WERI-Rb-1 (cell line): ENCODE data around the gene IGSF10.
A peak's percentile ranks its signal among the peaks of the same experiment; 100 is the strongest.
"Not testable (repeated sequence)": the region's sequence is repeated elsewhere in the genome, so short reads cannot be mapped to it uniquely, and the experiment has no call there.

Experiments
- DNase-seq: peaks from one replicate; pipeline ENCODE4 v3.0.0-alpha.2; 2020
- H3K27ac ChIP-seq: fragments of 250-450 bp; sonication (Bioruptor Pico); 2 replicates; pipeline ENCODE4 v1.5.1; 2020; ENCODE audit warnings: mild to moderate bottlenecking, moderate library complexity
- H3K27me3 ChIP-seq: fragments of 250-450 bp; sonication (Bioruptor Pico); 2 replicates; pipeline ENCODE4 v1.5.1; 2021; ENCODE audit warnings: mild to moderate bottlenecking, low read depth, moderate library complexity; ENCODE audit not compliant: insufficient read depth, severe bottlenecking
- H3K36me3 ChIP-seq: fragments of 250-450 bp; sonication (Bioruptor Pico); 2 replicates; pipeline ENCODE4 v1.5.1; 2020; ENCODE audit warnings: mild to moderate bottlenecking, moderate library complexity
- H3K4me3 ChIP-seq: 2 replicates; pipeline ENCODE4 v1.5.1; 2011; ENCODE audit warnings: low read depth, mild to moderate bottlenecking, control low read depth, low read length
- H3K9me3 ChIP-seq: fragments of 250-450 bp; sonication (Bioruptor Pico); 2 replicates; pipeline ENCODE4 v1.5.1; 2021; ENCODE audit warnings: mild to moderate bottlenecking, moderate library complexity; ENCODE audit not compliant: severe bottlenecking
- TF ChIP-seq, protein P1 (sequence below): IDR thresholded peaks from 2 replicates; pipeline ENCODE4 v1.5.1; 2011; ENCODE audit warnings: low read depth, mild to moderate bottlenecking, control low read depth, inconsistent platforms, low read length

The IGSF10 gene, protein sequence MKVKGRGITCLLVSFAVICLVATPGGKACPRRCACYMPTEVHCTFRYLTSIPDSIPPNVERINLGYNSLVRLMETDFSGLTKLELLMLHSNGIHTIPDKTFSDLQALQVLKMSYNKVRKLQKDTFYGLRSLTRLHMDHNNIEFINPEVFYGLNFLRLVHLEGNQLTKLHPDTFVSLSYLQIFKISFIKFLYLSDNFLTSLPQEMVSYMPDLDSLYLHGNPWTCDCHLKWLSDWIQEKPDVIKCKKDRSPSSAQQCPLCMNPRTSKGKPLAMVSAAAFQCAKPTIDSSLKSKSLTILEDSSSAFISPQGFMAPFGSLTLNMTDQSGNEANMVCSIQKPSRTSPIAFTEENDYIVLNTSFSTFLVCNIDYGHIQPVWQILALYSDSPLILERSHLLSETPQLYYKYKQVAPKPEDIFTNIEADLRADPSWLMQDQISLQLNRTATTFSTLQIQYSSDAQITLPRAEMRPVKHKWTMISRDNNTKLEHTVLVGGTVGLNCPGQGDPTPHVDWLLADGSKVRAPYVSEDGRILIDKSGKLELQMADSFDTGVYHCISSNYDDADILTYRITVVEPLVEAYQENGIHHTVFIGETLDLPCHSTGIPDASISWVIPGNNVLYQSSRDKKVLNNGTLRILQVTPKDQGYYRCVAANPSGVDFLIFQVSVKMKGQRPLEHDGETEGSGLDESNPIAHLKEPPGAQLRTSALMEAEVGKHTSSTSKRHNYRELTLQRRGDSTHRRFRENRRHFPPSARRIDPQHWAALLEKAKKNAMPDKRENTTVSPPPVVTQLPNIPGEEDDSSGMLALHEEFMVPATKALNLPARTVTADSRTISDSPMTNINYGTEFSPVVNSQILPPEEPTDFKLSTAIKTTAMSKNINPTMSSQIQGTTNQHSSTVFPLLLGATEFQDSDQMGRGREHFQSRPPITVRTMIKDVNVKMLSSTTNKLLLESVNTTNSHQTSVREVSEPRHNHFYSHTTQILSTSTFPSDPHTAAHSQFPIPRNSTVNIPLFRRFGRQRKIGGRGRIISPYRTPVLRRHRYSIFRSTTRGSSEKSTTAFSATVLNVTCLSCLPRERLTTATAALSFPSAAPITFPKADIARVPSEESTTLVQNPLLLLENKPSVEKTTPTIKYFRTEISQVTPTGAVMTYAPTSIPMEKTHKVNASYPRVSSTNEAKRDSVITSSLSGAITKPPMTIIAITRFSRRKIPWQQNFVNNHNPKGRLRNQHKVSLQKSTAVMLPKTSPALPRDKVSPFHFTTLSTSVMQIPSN (N-terminal part only)

DNA sequence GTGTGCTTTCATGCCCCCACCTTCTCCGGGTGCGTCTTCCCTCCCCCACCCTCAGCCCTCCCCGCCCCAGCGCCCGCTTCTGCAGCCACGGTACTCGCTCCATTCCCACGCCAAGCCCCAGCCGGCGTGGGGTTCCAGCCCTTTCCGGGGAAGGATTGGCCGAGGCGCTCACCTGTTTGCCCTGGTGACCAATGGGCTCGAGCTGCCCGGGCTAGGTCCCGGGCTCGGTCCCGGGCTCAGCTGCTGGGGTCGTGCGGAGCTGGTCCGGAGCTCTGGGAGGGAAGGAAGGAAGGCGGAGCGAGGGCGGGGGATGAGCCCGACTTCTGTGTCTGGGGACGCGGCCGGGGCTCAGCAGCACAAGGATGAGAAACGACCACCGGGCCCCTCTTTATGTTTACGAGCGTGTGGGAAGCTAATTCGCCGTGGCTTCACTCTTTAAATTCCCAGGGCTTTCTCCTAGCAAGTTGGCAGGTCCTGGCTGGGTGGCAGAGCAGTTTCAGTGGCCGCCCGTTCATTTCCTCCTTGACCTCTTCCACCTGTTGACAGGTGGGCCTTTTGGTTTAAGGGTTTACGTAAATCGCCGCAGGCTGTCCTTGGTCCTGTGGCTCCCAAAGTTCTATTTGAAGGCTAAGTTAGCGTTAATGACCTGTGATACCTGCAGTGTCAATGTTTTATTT, at the start of gene IGSF10:
IGSF10 (minus strand) TSS at position 288 of the 677 bp plus-strand sequence. CDS start 2,352 bp downstream, outside the sequence.
- Histone ChIP-seq H3K27ac (no peak within 1 kb of the TSS), H3K4me3 (no peak within 1 kb of the TSS), H3K27me3 (peaks cover 83% of the 10 kb centered on the region), H3K9me3 (no peaks in the 10 kb centered on the region), H3K36me3 (no peaks in the 10 kb centered on the region)
- peak; percentile 8 for DNase-seq
- TF ChIP-seq, protein P1, sequence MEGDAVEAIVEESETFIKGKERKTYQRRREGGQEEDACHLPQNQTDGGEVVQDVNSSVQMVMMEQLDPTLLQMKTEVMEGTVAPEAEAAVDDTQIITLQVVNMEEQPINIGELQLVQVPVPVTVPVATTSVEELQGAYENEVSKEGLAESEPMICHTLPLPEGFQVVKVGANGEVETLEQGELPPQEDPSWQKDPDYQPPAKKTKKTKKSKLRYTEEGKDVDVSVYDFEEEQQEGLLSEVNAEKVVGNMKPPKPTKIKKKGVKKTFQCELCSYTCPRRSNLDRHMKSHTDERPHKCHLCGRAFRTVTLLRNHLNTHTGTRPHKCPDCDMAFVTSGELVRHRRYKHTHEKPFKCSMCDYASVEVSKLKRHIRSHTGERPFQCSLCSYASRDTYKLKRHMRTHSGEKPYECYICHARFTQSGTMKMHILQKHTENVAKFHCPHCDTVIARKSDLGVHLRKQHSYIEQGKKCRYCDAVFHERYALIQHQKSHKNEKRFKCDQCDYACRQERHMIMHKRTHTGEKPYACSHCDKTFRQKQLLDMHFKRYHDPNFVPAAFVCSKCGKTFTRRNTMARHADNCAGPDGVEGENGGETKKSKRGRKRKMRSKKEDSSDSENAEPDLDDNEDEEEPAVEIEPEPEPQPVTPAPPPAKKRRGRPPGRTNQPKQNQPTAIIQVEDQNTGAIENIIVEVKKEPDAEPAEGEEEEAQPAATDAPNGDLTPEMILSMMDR: no peak

DNA sequence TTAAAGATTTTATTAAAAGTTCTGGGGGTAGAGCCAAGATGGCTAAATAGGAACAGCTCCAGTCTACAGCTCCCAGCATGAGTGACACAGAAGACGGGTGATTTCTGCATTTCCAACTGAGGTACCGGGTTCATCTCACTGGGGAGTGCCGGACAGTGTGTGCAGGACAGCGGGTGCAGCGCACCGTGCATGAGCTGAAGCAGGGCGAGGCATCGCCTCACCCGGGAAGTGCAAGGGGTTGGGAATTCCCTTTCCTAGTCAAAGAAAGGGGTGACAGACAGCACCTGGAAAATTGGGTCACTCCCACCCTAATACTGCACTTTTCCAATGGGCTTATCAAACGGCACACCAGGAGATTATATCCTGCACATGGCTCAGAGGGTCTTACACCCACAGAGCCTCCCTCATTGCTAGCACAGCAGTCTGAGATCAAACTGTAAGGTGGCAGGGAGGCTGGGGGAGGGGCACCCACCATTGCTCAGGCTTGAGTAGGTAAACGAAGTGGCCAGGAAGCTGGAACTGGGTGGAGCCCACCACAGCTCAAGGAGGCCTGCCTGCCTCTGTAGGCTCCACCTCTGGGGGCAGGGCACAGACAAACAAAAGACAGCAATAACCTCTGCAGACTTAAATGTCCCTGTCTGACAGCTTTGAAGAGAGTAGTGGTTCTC, 48.7 kb upstream of the IGSF10 start:
- H3K27ac ChIP-seq, H3K4me3 ChIP-seq, DNase-seq, H3K36me3 ChIP-seq, H3K9me3 ChIP-seq: not testable (repeated sequence)
- H3K27me3 ChIP-seq: peaks cover 22% of the 10 kb centered on the region

DNA sequence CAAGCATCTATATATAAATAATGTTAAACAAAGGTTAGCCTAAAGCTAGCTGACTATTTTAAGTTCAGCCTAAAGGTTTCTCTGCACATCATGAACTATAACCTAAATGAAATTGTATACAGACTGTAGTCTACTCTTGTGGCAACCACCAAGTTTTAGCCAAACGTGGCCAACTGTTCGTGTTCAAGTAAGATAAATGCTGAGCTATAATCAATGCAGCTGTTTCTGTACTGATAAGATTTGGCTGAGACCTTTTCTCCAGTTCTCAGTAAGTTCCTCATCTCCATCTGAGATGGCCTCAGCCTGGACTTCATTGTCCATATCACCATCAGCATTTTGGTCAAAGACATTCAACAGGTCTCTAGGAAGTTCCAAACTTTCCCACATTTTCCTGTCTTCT, 43.7 kb upstream of the IGSF10 start:
- no peaks in the 10 kb centered on the region for H3K36me3 ChIP-seq
- H3K9me3 ChIP-seq: peaks cover 3% of the 10 kb centered on the region
- H3K27ac ChIP-seq: no peak overlapping the region
- H3K27me3 ChIP-seq: peaks cover 46% of the 10 kb centered on the region
- no peak overlapping the region for H3K4me3 ChIP-seq
- TF ChIP-seq, protein P1: no peak
- no peak for DNase-seq

DNA sequence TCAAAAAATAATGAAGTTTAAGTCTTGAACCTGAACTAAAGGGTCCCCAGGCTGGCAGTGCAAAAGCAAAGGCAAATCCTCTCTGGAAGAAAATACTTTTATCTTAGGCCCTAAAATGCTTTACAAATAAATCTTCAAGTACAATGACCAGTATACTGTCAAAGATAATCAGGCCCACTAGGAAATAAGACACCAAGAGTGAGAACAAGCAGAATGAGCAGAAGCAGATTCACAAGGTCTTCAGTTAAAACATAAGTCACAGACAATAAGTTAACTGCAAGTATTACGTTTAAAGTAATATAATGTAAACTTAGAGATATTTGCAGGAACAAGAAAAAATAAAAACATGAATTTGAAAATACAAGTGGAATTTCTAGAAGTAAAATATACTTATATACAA, 42.2 kb upstream of the IGSF10 start:
- DNase-seq: no peak
- no peaks in the 10 kb centered on the region for H3K9me3 ChIP-seq
- no peak overlapping the region for H3K27ac ChIP-seq
- H3K27me3 ChIP-seq: peaks cover 42% of the 10 kb centered on the region
- H3K36me3 ChIP-seq: no peaks in the 10 kb centered on the region
- TF ChIP-seq, protein P1: no peak
- H3K4me3 ChIP-seq: no peak overlapping the region

DNA sequence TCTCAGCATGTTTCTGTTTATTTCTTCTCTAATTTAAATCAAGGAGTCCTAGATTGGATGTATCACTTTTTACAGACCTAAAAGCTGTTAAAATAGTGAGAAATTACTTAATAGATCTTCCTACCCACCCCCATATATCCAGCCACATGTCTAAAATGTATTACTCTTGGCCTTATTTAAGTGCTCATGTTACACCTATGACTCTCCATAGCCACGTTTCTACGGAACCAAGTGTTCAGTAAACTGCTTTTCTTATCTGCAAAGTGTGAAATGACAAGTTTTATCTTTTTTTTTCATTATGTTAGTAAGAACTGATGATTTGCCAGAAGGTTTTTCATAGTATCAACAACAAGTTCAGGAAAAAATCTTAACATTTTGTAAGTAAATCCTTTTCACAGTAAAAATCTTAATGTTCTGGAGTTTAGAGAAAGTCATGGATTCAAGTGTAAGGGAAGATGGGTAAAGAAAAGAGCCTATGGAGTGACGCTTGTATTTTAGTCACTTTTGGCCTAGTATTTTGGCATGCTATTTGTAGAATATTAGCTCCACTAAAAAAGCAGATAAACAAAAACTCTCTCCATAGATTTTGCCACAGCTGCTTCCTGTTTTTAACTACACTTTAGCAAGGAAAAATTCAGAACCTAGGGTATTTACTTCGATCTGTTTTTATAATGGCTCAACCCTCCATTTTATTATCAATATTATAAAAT, 41.2 kb upstream of the IGSF10 start:
- Histone ChIP-seq H3K27me3 (peaks cover 38% of the 10 kb centered on the region), H3K9me3 (no peaks in the 10 kb centered on the region), H3K27ac (no peak overlapping the region), H3K36me3 (no peaks in the 10 kb centered on the region), H3K4me3 (no peak overlapping the region)
- TF ChIP-seq, protein P1: no peak
- DNase-seq: no peak
